Endothelial cell of umbilical vein (primary cell): ENCODE data around the gene SLC35G3. TPM values are rescaled to one million over a fixed set of nuclear protein-coding genes. Genes with fewer than 3 reads are reported as not detected.

Experiments
- BruUV-seq: library from RNA; stranded (reverse); fragments of 400-500 nt; replicated peaks from 2 replicates; lab custom pipeline; 2021; lab: Mats Ljungman, UMichigan
- CTCF ChIA-PET: fragments of 300-600, 350-600 bp; sonication (Branson Sonifier 250); formaldehyde crosslinking; loops from one replicate; lab custom pipeline; 2021; ENCODE audit warnings: antibody characterized with exemption, inconsistent platforms; lab: Charles Lee
- POLR2A ChIA-PET: fragments of 300-600, 350-600 bp; sonication (Branson Sonifier 250); formaldehyde crosslinking; loops from one replicate; lab custom pipeline; 2021; ENCODE audit warnings: antibody characterized with exemption, inconsistent platforms; lab: Charles Lee
- DNase-seq: peaks from one replicate; pipeline ENCODE4 v3.0.0-alpha.2; 2011; ENCODE audit warnings: low read depth, low spot score
- FAIRE-seq: peaks from 2 replicates; lab custom pipeline; 2011; peaks lifted over from hg19 to GRCh38; lab: Jason Lieb, UNC
- H2AFZ ChIP-seq: 2 replicates; pipeline ENCODE4 v1.6.0; 2012; ENCODE audit warnings: low read depth, low read length, control low read depth, inconsistent platforms
- H3K27ac ChIP-seq: 2 replicates; pipeline ENCODE4 v1.5.1; 2011; ENCODE audit warnings: low read depth, mild to moderate bottlenecking, control low read depth, low read length, moderate library complexity; ENCODE audit not compliant: insufficient read depth
- H3K27me3 ChIP-seq, 2 experiments: 2 replicates each; pipeline versions ENCODE4 v1.6.0 to v1.6.1; 2011; ENCODE audit warnings: low read length in 2 of 2, mixed read lengths in 1 of 2; ENCODE audit not compliant: control insufficient read depth in 2 of 2, insufficient read depth in 2 of 2
- H3K36me3 ChIP-seq, 2 experiments: 2 replicates in 1 of 2; 3 replicates in 1 of 2; pipeline ENCODE4 v1.5.1; 2011; ENCODE audit warnings: low read length in 2 of 2, mild to moderate bottlenecking in 1 of 2, moderate library complexity in 1 of 2; ENCODE audit not compliant: control insufficient read depth in 2 of 2, insufficient read depth in 2 of 2; ENCODE audit errors: extremely low read depth in 1 of 2
- H3K4me1 ChIP-seq: 3 replicates; pipeline ENCODE4 v1.5.1; 2011; ENCODE audit warnings: mild to moderate bottlenecking, low read length; ENCODE audit not compliant: control insufficient read depth, insufficient read depth; ENCODE audit errors: extremely low read depth
- H3K4me2 ChIP-seq: 2 replicates; pipeline ENCODE4 v1.6.1; 2011; ENCODE audit warnings: low read length, control low read depth, mixed read lengths; ENCODE audit not compliant: insufficient read depth
- H3K4me3 ChIP-seq, 3 experiments: fragments of 200-600 bp in 1 of 3; sonication (generic), shearing (Covaris generic) in 1 of 3; replicated peaks in 1 of 3; 2 replicates each; pipeline ENCODE4 v1.5.1; 2011 to 2016; ENCODE audit warnings: control low read depth in 3 of 3, low read length in 3 of 3, mild to moderate bottlenecking in 2 of 3, inconsistent platforms in 1 of 3, low read depth in 1 of 3, moderate library complexity in 1 of 3; ENCODE audit not compliant: insufficient read depth in 1 of 3
- H3K79me2 ChIP-seq: 2 replicates; pipeline ENCODE4 v1.6.0; 2012; ENCODE audit warnings: low read length, inconsistent platforms; ENCODE audit not compliant: control insufficient read depth, insufficient read depth
- H3K9ac ChIP-seq: replicated peaks from 2 replicates; pipeline ENCODE3; 2011; ENCODE audit warnings: low read length, control low read depth; ENCODE audit not compliant: insufficient read depth; ENCODE audit errors: extremely low read depth
- H3K9me1 ChIP-seq: replicated peaks from 3 replicates; pipeline ENCODE4 v1.6.0; 2011; ENCODE audit warnings: mild to moderate bottlenecking, low read length; ENCODE audit not compliant: control insufficient read depth, insufficient read depth; ENCODE audit errors: extremely low read depth
- H3K9me3 ChIP-seq: replicated peaks from 2 replicates; pipeline ENCODE4 v1.5.1; 2012; ENCODE audit warnings: low read length, inconsistent platforms; ENCODE audit not compliant: control insufficient read depth, insufficient read depth
- H4K20me1 ChIP-seq: replicated peaks from 2 replicates; pipeline ENCODE3; 2011; ENCODE audit warnings: mild to moderate bottlenecking, low read length; ENCODE audit not compliant: control insufficient read depth, insufficient read depth; ENCODE audit errors: extremely low read depth
- CTCF ChIP-seq, 2 donors: IDR thresholded peaks; 1 replicate in 1 of 2; 2 replicates in 1 of 2; pipeline ENCODE4 v1.5.1; 2011; ENCODE audit warnings: low read length in 2 of 2, mild to moderate bottlenecking in 2 of 2, moderate library complexity in 2 of 2, control low read depth in 1 of 2, inconsistent platforms in 1 of 2, low read depth in 1 of 2; ENCODE audit not compliant: insufficient read depth in 1 of 2; ENCODE audit errors: extremely low read depth in 1 of 2
- EZH2 ChIP-seq: IDR thresholded peaks from 2 replicates; pipeline ENCODE4 v1.6.1; 2012; ENCODE audit warnings: borderline replicate concordance, low read depth, mild to moderate bottlenecking, moderate library complexity, low read length, inconsistent platforms; ENCODE audit not compliant: severe bottlenecking
- FOS ChIP-seq: IDR thresholded peaks from 2 replicates; pipeline ENCODE4 v1.6.1; 2011; ENCODE audit warnings: mild to moderate bottlenecking, low read length, moderate library complexity, borderline replicate concordance; ENCODE audit not compliant: insufficient read depth
- GATA2 ChIP-seq: IDR thresholded peaks from 2 replicates; pipeline ENCODE4 v1.7.0; 2011; ENCODE audit warnings: low read depth, mild to moderate bottlenecking, moderate library complexity, mixed read lengths, low read length; ENCODE audit not compliant: insufficient read length, insufficient read depth
- JUN ChIP-seq: IDR thresholded peaks from 2 replicates; pipeline ENCODE4 v1.6.1; 2011; ENCODE audit warnings: borderline replicate concordance, low read depth; ENCODE audit not compliant: insufficient read length, insufficient read depth
- MAX ChIP-seq: IDR thresholded peaks from 2 replicates; pipeline ENCODE4 v1.6.1; 2011; ENCODE audit not compliant: insufficient read depth, insufficient read length
- MYC ChIP-seq: IDR thresholded peaks from one replicate; pipeline ENCODE4 v1.6.1; 2011; ENCODE audit warnings: mild to moderate bottlenecking, low read depth, low read length
- POLR2A ChIP-seq: IDR thresholded peaks from 2 replicates; pipeline ENCODE4 v1.6.1; 2012; ENCODE audit warnings: low read depth, mild to moderate bottlenecking, control low read depth, low read length
- POLR2AphosphoS5 ChIP-seq: IDR thresholded peaks from 2 replicates; pipeline ENCODE4 v1.6.1; 2012; ENCODE audit warnings: low read depth, mild to moderate bottlenecking, control low read depth, low read length, moderate library complexity; ENCODE audit not compliant: insufficient read depth
- dilution Hi-C: fragments of 300-500 bp; cut with MboI; formaldehyde crosslinking; loops from one replicate; pipeline ENCODE4 v1.15.0; 2019; ENCODE audit warnings: low sequenced_read_pairs; ENCODE audit not compliant: extremely low pct_ligation_motif_present
- intact Hi-C: fragments of 100-400 bp; cut with micrococcal nuclease; formaldehyde crosslinking; loops from one replicate; pipeline ENCODE4 v1.10.0; 2022
- polyA plus RNA-seq, 4 experiments: library from polyadenylated mRNA; depleted of rRNA in 3 of 4; stranded (reverse) in 3 of 4; unstranded in 1 of 4; fragments of >200 nt; gene quantifications; 2 replicates each; pipeline versions ENCODE4 v1.2.1 to v1.2.3, GENCODE V29; 2011 to 2012; ENCODE audit warnings: missing spikeins in 1 of 4
- total RNA-seq: library from RNA; stranded (reverse); gene quantifications from 2 replicates; pipeline ENCODE4 v1.2.3, GENCODE V29; 2021

SLC35G3 gene
- total and polyA plus RNA-seq, 2 donors (not counting 3 experiments of a cell fraction or from before 2014, with no cell fraction given) = not detected

- POLR2A ChIA-PET = no interaction called here
- H3K9me1 ChIP-seq = no peaks in the 10 kb centered on the region
- TF ChIP-seq MYC (no peak), FOS (no peak), GATA2 (no peak), JUN (no peak), EZH2 (no peak), POLR2A (no peak), MAX (no peak), CTCF (IDR thresholded peaks at IDR 0.05; ENCODE audit: extremely low read depth in 1 of 2, insufficient read depth in 1 of 2, low read depth in 1 of 2, low read length in 2 of 2) (no peak), POLR2AphosphoS5 (no peak)
- no peaks in the 10 kb centered on the region for H4K20me1 ChIP-seq
- H3K27ac ChIP-seq = no peak overlapping the region
- H3K4me2 ChIP-seq = no peak overlapping the region
- no peak overlapping the region for H3K9ac ChIP-seq
- intact Hi-C loops (no loop called here), dilution Hi-C loops (no loop called here)
- CTCF ChIA-PET = interaction anchor here (1.2 kb wide), 1 partner anchor 76 kb away, joined by 3 read pairs; no protein-coding TSS in a partner anchor
- no peak for DNase-seq
- H3K9me3 ChIP-seq = no peaks in the 10 kb centered on the region
- no peak overlapping the region for H2AFZ ChIP-seq
- FAIRE-seq = no peak
- no peak overlapping the region for H3K4me3 ChIP-seq
- no TSS peak for BruUV-seq
- no peaks in the 10 kb centered on the region for H3K79me2 ChIP-seq
- H3K27me3 ChIP-seq = peaks cover 8 to 33% of the 10 kb centered on the region in 2 experiments
- no peaks in the 10 kb centered on the region for H3K4me1 ChIP-seq
- H3K36me3 ChIP-seq = no peaks in the 10 kb centered on the region
Observed at GRCh38 chr17:35236821-35237220, 42.6 kb upstream of the SLC35G3 start.
